NB4 (cell line): ENCODE data around the gene TAF12.
A peak's percentile ranks its signal among the peaks of the same experiment; 100 is the strongest.

ENCODE experiments used
- MYC ChIP-seq: IDR thresholded peaks from 2 replicates; pipeline ENCODE4 v1.6.1; 2011; ENCODE audit warnings: low read depth, low read length
- POLR2A ChIP-seq: IDR thresholded peaks from 2 replicates; pipeline ENCODE4 v1.6.1; 2011; ENCODE audit warnings: mild to moderate bottlenecking; ENCODE audit not compliant: insufficient read length; ENCODE audit errors: extremely low read depth
- TF ChIP-seq, protein P1 (sequence below): IDR thresholded peaks from one replicate; pipeline ENCODE4 v1.5.1; 2012; ENCODE audit warnings: low read depth, low read length
- TF ChIP-seq, protein P2 (sequence below): IDR thresholded peaks from 2 replicates; pipeline ENCODE4 v1.6.1; 2011; ENCODE audit warnings: low read depth, low read length

DNA sequence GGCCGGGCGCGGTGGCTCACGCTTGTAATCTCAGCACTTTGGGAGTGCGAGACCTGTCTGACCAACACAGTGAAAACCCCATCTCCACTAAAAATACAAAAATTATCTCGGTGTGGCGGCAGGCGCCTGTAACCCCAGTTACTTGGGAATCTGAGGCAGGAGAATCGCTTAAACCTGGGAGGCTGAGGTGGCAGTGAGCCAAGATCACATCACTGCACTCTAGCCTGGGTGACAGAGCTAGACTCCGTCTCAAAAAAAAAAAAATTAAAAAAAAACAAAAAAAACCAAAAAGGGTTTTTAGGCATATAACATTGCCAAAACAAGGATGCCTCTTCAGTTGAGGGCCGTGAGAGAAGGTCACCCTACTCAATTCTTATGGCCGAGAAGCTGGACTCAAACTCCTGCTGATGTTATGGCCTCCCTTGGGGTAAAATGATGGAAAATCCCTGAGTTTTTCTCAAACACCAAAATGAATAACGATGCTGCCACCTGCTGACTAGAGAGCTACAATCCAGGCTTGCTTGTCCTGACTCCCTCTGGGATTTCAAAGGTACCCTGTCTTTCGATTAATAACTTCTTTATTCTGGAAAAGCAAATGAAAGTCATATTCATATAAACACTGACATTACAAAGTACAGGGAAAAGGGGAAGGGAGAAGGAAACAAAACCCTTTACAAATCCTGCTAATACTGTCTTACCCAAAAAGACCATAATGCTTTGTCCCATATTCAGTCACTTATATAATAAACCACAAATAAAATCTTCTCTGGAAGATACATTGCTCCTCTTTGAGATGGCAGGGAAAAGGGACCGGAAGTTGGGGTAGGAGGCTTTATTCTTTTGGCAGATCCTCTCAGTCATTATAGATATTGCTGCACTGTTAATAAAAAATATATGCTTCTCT lies 40.1 kb downstream of the TAF12 start:
- TF ChIP-seq, protein P1, sequence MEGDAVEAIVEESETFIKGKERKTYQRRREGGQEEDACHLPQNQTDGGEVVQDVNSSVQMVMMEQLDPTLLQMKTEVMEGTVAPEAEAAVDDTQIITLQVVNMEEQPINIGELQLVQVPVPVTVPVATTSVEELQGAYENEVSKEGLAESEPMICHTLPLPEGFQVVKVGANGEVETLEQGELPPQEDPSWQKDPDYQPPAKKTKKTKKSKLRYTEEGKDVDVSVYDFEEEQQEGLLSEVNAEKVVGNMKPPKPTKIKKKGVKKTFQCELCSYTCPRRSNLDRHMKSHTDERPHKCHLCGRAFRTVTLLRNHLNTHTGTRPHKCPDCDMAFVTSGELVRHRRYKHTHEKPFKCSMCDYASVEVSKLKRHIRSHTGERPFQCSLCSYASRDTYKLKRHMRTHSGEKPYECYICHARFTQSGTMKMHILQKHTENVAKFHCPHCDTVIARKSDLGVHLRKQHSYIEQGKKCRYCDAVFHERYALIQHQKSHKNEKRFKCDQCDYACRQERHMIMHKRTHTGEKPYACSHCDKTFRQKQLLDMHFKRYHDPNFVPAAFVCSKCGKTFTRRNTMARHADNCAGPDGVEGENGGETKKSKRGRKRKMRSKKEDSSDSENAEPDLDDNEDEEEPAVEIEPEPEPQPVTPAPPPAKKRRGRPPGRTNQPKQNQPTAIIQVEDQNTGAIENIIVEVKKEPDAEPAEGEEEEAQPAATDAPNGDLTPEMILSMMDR, result peak; percentile 67
- no peak for TF ChIP-seq POLR2A
- no peak for TF ChIP-seq MYC
- TF ChIP-seq, protein P2, sequence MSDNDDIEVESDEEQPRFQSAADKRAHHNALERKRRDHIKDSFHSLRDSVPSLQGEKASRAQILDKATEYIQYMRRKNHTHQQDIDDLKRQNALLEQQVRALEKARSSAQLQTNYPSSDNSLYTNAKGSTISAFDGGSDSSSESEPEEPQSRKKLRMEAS, result no peak; the same call in 1 of the 2 replicates
